Measurements from ENCODE around the gene USP24.

Gene USP24

DNA sequence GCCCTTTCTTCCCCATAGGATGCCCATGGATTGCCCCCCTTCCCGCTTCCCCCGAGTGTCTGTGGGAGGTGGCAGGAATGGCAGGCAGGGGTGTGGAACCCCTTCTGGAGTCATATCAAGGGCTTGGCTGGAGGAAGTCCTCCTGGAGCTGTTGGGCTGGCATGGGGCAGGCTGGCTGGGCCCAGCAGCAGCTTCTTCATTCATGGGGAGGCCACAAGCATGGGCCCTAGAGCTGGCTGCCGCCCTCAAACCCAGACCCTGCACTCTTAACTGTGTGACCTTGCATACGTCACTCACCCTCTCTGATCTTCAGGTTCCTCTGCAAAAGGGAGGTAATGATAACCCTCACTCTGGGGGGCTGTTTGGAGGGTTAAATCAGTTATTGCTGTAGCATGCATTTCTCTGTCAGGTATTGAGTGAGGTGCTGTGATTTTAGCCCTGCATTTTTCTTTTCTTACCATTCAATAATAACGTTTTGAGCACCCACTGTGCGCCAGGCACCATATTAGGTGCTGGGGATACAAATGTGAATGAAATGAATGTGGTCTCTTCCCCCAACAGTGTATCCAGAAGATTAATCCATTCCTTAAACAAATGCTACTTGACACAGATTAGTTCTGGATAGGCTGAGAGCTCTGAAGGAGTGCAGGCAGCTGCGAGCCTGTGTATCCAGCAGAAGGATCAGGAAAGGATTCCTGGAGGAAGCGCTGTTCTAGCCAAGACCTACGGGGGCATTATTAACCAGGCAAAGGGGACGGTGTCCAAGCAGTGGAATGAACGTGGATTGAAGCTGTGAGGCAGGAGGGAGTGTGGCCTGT lies 166.5 kb downstream of the USP24 start:
- TF ChIP-seq, protein P1, sequence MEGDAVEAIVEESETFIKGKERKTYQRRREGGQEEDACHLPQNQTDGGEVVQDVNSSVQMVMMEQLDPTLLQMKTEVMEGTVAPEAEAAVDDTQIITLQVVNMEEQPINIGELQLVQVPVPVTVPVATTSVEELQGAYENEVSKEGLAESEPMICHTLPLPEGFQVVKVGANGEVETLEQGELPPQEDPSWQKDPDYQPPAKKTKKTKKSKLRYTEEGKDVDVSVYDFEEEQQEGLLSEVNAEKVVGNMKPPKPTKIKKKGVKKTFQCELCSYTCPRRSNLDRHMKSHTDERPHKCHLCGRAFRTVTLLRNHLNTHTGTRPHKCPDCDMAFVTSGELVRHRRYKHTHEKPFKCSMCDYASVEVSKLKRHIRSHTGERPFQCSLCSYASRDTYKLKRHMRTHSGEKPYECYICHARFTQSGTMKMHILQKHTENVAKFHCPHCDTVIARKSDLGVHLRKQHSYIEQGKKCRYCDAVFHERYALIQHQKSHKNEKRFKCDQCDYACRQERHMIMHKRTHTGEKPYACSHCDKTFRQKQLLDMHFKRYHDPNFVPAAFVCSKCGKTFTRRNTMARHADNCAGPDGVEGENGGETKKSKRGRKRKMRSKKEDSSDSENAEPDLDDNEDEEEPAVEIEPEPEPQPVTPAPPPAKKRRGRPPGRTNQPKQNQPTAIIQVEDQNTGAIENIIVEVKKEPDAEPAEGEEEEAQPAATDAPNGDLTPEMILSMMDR (IDR thresholded peaks at IDR 0.05): no peak

DNA sequence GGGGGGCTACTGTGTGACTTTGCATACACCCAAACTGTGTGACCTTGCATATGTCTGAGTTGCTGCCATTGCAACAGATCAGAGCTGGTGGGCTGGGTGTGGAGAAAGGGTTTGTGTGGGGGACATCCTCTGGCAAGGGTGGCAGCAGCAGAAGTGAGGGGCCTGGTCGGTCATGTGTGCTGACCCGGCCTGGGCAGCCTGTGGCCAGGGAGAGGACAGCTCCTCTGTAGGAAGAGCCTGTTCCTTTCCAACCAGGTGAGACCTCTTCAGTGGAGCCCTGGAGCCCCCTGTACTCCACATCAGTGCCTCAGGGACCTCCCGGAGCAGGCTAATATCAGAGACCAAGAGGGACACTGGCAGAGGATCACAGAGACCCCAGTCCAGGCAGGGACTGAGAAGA lies 167.6 kb downstream of the USP24 start:
- TF ChIP-seq, protein P1 (IDR thresholded peaks at IDR 0.05): no peak

DNA sequence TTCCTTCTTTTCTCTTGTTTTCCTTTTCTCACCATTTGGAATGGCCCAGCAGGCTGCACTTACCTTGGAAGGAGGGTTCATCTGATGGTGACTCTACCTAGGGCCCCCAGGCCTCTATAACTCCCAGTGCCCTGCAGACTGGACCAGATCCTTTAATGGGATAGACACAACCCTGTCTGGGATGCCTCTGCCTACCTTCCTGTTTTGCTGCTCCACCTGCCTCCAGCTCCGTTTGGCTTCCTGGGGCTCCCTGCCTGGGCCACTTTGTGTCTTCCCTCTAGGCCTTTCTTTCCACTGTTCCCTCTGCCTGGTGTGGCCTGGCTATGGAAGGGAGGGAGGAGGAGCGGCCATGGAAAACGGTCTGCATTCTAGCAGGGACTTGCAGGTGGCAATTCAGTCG lies 168.3 kb downstream of the USP24 start:
- TF ChIP-seq, protein P1 (IDR thresholded peaks at IDR 0.05): no peak

DNA sequence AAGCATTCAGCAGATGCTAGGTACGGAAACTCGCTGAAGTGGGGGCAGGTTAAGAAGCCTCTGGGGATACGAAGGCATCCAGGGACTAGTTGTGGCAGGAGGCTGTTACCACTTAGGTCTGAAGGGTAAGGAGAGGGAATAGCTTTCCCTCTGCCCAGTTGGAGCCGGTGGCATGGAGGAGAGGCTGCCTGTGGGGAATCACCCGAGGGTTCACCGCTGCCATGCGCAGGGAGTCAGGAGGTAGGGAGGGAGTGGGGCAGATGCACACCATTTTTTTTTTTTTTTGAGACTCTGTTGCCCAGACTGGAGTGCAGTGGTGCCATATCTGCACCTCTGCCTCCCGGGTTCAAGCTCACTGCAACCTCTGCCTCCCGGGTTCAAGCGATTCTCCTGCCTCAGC lies 169.7 kb downstream of the USP24 start:
- TF ChIP-seq, protein P1 (IDR thresholded peaks at IDR 0.05): no peak

DNA sequence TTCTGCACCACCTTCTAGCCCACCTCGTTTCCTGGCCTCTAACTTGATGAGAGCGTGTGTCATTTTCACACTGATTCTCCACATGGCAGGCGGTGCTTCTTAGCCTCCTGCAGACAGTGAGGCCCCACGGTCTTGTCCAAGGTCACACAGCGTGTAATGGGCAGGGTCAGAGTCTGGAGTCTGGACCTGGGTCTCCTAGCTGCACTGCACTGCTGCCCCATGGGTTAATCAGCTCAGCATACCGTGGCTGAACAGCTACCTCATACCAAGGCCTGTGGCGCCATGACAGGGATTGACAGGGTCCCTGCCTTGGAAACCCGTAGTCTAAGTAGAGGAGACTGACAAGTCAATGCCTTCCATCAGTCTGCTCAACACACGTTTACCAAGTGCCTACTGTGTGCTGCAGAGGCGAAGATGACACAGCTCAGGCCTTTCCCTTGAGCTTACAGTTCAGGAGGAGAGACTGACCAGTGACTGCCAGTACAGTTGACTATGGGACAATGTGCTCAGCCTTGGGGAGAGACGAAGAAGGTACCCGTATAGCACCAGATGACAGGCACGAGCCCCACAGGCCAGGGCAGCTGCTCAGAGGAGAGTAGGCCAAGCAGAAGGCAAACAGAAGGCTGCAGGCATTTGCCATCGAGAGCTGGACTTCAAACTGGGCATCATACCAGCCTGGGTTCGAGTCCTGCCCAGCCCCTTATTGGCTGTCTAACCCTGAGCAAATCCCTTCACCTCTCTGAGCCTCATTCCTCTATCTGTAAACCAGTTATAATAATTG lies 170.4 kb downstream of the USP24 start:
- TF ChIP-seq, protein P1 (IDR thresholded peaks at IDR 0.05): no peak

DNA sequence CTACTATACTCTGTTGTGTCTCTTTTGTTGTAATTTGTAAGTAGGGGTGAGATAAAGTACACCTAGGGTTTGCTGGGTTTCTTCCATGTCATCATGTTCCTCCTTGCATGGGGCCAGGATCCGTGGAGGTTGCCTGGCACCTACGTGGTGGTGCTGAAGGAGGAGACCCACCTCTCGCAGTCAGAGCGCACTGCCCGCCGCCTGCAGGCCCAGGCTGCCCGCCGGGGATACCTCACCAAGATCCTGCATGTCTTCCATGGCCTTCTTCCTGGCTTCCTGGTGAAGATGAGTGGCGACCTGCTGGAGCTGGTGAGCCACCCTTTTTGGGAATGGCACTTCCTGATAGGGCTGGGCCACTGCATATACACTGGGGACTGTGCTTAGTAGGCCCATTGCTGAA lies 171.4 kb downstream of the USP24 start:
- TF ChIP-seq, protein P1 (IDR thresholded peaks at IDR 0.05): no peak

DNA sequence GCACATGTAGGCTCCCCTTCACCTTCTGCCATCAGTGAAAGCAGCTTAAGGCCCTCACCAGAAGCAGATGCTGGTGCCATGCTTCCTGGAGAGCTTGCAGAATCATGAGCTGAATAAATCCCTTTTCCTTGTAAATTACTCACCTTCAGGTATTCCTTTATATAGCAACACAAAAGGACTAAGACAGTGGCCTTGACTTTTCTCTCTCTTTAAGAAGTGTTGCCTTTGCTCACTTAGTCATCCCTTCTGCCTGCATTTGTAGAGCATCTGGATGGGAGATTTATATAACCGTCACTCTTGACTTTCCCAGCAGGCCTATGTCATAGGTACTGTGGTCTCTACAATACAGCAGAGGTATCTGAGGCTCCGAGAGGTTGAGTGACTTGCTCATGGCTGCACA lies 172.2 kb downstream of the USP24 start:
- TF ChIP-seq, protein P1 (IDR thresholded peaks at IDR 0.05): no peak

Measured in LNCAP (cell line).